Stimulated activated CD4-positive, alpha-beta T cell treated with anti-CD3 and anti-CD28 coated beads, Interleukin-12 subunit alpha, Interleukin-12 subunit beta, amount 100 ng/mL, for 4 hours (primary cell): ENCODE results near the gene DSCAM.

Experiments used
- DNase-seq: peaks from one replicate; pipeline ENCODE4 v3.0.0-alpha.2; 2020

DSCAM gene

GRCh38 chr21:40436261-40436660 is 410.7 kb downstream of the DSCAM start:
- no peak for DNase-seq

GRCh38 chr21:40433538-40433937 is 413.4 kb downstream of the DSCAM start:
- no peak for DNase-seq

- no peak for DNase-seq
Observed at GRCh38 chr21:40425981-40426380, 421.0 kb downstream of the DSCAM start.

DNA sequence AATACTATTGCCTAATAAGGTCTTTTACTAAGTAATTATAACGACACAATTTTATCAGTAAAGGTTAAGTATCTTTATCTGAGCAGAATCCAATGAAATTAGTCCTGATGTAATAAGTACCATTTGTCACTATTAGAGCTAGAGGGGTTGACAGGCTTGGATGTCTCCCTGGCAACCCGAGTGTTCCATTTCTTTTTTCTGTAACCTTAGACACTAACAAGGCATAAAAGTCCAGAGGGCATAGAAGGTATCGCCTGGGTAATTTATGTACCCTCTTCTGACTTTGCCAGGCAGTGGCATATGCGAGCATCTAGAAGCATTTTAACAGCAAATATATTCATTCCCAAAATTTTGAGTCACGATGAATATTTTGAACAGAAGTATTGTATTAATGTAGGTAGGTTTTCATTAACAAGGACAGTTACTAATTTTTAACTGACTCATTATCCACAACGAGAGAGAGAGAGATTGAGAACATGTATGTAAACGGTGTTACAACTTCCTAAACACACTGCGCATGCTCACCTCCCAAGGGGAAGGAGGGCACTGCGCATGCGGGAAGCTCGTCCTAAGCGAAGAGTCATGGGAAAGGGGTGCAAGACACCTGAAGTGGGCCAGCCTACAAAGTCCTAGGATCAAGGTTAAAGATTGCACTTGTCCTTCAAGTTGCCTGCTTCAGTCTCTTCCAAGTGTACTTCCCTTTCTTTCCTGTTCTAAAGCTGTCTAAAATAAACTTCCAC is 423.9 kb downstream of the DSCAM start:
- DNase-seq = no peak

DNA sequence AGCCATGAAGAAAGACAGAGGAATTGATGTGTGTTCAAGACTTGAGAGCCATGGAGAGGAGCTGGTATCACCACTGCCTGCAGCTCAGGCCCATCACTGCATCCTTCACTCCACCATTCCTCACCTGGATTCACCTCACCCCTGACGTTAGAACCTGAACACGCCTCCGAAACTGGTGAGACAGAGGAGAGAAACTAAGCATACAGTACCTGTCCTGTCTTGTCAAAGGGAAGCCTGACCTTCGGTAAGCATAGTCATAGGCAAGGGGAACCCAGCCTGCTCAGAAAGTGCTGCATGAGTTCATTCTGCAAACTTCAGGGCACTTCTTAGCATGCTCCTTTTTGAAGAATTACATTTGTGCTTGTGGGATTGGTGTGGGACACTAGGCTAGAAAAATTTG is 425.8 kb downstream of the DSCAM start:
- DNase-seq = no peak

DNA sequence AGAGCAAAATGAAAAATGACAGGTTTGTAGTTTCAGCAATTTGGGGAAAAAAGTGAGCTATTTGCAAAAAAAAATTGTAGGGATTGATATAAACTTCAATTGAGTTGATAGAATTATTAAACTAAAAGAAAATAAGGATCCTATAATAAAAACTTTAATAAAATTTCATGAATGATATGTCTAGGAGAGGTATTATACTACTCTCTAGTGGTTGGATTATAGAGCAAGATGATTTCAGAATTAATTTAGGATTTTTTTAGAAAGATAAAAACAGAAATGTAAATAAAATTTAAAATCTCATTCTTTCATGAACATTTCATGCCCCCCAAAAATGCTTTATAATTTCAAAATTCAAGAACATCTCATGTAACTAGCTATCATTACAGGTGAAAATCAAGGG is 430.4 kb downstream of the DSCAM start:
- no peak for DNase-seq

GRCh38 chr21:40408561-40408960 is 438.4 kb downstream of the DSCAM start:
- DNase-seq = no peak

DNA sequence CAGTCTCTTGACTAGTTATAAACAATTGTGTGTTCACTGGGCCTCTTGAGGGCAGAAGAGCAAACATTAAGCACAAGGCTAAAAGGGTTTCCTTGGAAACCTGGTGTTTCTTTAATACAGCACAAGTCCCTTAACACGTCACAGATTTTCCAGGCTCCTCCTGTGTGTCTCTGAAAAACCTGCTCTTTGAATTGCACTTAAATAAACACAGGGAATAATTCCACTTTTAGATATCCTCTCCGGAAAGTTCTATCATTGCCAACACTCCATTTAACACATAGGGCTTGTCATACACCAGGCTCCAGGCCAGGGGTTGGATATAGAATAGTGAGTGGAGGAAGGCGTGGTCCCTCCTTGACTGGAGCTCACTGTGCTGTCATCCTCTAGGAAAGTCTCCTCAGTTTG is 442.6 kb downstream of the DSCAM start:
- no peak for DNase-seq

- DNase-seq = no peak
Observed at GRCh38 chr21:40402884-40403582, 443.9 kb downstream of the DSCAM start.

GRCh38 chr21:40395732-40396131 is 451.2 kb downstream of the DSCAM start:
- DNase-seq = no peak

DNA sequence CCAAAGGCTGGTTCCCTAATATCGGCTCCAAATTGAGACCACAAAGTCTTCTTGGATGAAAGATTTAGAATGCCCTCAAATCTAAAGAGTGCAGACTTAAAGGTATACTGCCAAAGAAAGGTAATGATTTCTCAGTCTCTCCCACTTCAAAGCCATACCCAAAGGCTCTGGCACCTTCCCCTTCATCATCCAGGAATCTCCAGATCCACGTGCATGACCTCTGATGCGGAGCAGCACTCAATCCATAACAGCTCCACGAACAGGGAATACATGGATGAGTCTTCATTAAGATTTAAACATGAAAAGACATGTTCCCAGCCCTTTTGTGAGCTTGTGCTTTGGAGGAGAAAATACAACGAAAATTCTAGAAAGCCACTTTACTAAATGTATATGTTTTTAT is 453.9 kb downstream of the DSCAM start:
- no peak for DNase-seq

DNA sequence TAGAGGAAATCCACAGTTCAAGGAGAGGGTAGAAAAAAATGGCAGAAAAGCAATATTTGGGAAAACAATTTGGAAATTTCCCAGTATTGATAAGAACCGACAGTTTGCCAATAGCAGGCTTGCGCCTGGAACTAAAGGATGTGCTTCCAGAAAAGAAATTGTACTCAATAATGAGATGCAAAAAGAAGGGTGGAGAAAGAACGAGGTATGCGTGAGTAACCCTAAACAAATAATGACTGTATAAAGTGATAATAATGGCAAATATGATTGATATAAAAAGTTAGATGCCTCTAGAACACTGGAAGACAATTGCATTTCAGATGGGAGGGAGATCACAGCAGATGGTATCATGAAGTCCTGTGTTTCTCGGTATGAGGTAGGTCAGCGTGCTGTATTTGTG is 458.9 kb downstream of the DSCAM start:
- no peak for DNase-seq

DNA sequence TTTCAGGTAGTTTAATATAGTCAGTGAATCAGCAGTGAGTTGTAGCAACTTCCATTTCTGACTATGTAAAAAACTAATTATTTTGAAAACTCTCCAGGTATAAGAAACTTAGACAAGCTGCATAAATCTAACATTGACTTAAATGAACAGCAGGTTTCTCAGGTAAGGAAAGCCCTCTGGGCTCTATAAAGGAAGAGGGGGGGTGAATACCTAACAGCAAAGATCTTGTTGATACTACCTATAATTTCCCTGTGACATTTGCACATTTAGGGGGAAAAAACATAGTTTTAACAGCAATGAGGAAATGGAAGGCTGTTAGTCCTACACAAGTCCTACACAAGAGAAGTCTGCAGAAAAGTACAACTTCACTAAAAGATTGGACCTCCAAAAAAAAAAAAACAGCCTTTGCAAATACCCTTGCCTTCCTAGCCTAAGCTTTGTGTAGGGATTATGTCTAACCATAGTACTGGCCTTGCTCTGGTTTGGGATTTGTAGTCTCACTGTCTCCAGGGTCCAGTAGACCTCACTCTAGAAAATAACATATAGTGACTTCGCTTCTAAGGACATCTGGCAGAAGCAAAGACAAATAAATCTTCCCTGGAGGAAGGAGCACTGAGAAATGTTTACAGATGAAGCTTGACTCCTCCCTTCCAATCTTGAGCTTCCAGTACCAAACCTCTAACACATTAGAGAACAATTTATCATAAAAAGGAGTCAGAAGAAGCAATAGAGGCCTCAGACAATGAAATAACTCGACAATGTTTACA is 459.8 kb downstream of the DSCAM start:
- DNase-seq = no peak

DNA sequence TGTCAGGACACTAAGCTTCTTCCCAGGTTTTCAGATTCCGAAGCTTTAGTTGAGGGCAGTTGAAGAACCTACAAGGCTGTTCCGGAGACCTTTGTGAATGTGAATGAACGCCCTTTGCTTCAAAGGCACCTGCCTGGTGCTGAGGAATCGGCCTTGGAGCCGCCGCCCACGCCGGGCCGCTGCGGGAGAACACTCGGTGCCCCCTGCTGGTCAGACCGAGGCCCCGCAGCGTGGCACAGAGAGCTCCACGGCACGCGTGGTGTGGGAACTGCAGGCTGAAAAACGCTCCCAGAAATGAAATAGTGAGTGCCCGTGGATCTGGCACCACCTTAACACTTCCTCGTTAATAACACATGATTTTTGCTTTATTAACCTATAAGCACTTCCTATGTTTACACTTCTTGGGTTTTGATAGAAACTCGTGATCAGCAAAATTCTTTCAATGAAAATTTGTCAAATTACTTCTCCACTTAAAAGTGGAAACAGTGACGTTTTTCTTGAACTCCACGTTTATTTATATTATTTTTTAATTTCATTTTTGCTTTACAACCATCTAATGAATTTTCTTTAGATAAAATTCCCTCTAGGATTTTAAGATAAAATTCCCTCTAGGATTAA is 460.6 kb downstream of the DSCAM start:
- DNase-seq = peak; percentile 42

DNA sequence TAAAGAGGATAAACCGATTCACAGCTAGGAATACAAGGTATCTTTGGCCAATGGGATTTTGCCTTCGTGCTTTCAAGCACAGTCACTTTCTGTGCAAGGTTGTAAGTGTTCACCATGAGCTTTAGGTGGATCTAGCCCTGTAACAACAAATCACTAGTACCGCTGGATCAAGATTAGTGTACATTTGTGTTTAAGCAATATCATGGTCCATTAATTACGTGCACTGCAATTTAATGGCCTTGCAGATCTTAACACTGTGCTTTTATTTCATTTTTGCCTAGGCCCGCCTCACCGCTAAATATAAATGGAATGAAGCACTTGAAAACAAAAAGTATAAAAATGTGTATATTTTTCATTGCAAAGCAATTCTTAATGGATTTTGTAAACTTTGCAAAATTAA is 461.1 kb downstream of the DSCAM start:
- no peak for DNase-seq

- no peak for DNase-seq
Observed at GRCh38 chr21:40383951-40384350, 463.0 kb downstream of the DSCAM start.

GRCh38 chr21:40381111-40381510 is 465.8 kb downstream of the DSCAM start:
- DNase-seq = no peak

- DNase-seq = no peak
Observed at GRCh38 chr21:40379881-40380810, 466.8 kb downstream of the DSCAM start.

- DNase-seq = no peak
Observed at GRCh38 chr21:40377135-40377534, 469.8 kb downstream of the DSCAM start.

GRCh38 chr21:40373761-40374160 is 473.2 kb downstream of the DSCAM start:
- DNase-seq = no peak

GRCh38 chr21:40372506-40372905 is 474.5 kb downstream of the DSCAM start:
- no peak for DNase-seq

- no peak for DNase-seq
Observed at GRCh38 chr21:40371329-40371728, 475.6 kb downstream of the DSCAM start.
